GM18870 (cell line): Measurements from ENCODE around the gene CHST12.
A peak's percentile ranks its signal among the peaks of the same experiment; 100 is the strongest.
"Not testable (repeated sequence)": the region's sequence is repeated elsewhere in the genome, so short reads cannot be mapped to it uniquely, and the experiment has no call there.

Experiments
- ATAC-seq: cut with Tn5 transposase; IDR thresholded peaks from one replicate; pipeline ENCODE4 v1.9.1; 2021; ENCODE audit warnings: moderate library complexity; ENCODE audit not compliant: unreplicated experiment

CHST12 gene

GRCh38 chr7:2403718-2404648, 572 bp downstream of the CHST12 start:
- no peak for ATAC-seq

GRCh38 chr7:2404714-2405119, 1.3 kb downstream of the CHST12 start:
- no peak for ATAC-seq

DNA sequence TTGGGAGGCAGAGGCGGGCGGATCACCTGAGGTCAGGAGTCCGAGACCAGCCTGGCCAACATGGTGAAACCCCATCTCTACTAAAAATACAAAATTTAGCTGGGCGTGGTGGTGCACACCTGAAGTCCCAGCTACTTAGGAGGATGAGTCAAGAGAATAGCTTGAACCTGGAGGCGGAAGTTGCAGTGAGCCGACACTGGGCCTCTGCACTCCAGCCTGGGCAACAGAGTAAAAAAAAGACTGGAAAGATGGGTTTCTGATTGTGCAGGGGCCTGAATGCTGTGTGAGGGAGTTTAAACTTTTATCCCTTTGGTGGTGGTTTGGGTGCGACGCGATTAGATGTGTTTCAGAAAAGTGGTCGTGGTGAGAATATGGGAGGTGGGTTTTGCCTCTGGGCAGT, 1.8 kb downstream of the CHST12 start:
- ATAC-seq = no peak

GRCh38 chr7:2405601-2406345, 2.4 kb downstream of the CHST12 start:
- peak; percentile 46 for ATAC-seq

DNA sequence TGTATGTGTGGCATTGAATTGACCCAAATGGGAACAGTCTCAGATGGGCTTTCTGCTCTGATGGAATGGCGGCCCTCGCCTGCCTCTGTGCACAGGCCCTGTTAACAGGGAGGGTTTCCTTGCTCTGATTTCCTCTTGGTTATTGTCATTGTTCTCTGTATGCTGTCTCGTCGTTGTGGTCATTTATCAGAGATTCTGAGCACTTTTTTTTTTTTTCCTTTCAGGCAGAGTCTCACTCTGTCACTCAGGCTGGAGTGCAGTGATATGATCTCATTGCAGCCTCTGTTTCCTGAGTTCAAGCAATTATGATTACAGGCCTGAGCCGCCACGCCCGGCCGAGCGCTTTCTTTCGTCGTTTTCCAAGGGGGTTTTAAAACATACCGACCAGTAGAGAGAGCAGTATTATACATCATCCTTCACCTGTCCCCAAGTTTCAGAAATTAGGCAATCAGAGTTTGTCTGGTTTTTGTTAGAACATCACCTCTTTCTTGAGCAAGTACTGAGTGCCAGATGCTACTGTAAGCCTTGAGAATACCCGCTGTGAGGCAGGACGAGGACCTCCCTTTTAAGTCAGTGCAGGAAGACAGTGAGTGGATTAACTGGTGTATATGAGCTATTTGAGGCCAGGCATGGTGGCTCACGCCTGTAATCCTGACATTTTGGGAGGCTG, 6.5 kb downstream of the CHST12 start:
- no peak for ATAC-seq

DNA sequence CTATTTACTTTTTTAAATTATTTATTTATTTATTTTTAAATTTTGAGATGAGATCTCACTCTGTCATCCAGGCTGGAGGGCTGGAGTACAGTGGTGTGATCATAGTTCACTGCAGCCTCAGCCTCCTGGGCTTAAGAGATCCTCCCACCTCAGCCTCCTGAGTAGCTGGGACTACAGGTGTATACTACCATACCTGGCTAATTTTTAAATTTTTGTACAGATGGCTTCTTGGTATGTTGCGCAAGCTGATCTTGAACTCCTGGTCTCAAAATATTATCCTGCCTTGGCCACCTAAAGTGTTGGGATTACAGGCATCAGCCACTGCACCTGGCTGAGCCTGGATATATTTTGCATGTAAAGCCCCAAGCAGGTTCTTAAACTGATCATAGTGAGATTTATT, 7.6 kb downstream of the CHST12 start:
- ATAC-seq = no peak

- ATAC-seq = no peak
These were observed 8.6 kb downstream of the CHST12 start for GRCh38 chr7:2411815-2412586.

DNA sequence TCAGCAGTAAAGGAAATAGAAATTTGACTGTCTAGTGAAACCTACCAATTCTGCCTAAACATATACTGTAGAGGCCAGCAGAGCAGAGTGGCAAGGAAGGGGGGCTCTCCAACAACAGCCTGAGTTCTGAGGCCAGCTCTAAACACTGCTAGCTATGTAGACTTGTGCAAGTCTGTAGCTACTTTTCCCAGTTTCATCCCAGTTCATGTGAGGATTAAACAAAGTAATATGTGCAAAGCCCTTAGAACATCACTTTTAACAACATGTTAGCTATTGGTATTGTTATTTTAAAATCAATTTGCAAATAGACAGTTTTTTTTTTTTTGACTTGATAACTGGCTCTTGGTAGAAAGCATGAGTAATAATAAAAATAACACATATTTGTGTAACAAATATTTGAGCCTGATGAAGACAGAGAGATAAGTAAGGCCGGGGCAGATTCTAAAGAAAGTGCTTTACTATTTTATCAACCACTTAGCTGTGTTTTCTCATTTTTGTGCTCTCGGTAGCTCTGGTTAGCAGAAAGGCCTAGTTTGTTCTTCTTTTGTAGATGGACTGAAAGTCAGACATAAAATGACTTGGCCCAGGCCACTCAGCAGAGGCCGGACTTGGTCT, 9.3 kb downstream of the CHST12 start:
- ATAC-seq = no peak

GRCh38 chr7:2416063-2416462, 12.7 kb downstream of the CHST12 start:
- ATAC-seq = no peak

- ATAC-seq = no peak
These were observed 13.2 kb downstream of the CHST12 start for GRCh38 chr7:2416650-2417049.

- ATAC-seq = not testable (repeated sequence)
These were observed 13.8 kb downstream of the CHST12 start for GRCh38 chr7:2417178-2417577.

DNA sequence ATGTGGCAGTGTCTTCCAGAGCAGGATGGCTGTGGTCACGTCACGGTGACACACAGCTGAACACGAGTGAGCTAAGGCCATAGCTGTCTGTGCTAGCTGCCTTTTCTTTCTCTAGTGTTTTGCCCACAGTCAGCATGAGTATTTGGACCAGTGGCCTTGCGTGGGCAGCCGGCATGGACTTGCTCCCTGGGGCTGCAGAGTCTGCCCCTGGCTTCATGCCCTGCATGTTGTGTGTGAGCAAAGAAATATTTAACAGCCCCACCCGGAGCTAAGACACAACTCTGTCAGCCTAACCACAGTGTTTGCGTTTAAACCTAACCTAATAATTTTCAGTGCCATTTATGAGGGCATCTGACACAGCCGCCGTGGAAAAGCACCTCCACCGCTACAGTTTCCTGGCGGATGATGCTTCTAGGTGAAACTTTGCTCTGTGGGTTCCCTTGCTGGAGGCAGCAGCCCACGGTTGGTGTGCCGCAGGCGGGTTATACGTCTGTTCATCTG, 14.6 kb downstream of the CHST12 start:
- no peak for ATAC-seq

DNA sequence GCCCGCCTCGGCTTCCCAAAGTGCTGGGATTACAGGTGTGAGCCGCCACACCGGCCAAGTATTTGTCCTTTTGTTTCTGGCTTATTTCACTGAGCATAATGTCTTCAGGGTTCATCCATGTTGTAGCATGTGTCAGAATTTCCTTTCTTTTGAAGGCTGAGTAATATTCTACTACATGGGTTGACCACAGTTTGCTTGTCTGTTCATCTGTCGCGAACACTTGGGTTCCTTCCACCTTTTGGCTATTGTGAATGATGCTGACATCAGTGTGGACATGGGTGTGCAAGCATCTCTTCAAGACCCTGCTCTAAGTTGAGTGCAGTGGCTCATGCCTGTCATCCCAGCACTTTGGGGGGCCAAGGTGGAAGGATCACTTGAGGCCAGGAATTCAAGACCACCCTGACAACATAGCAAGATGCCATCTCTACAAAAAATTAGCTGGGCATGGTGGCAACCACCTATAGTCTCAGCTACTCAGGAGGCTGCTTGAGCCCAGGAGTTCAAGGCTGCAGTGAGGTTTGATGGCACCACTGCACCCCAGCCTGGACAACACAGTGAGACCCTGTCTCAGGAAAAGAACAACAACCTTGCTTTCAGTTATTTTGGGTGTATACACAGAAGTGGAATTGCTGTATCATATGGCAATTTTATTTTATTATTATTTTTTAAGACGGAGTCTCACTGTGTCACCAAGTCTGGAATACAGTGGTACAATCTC, 17.0 kb downstream of the CHST12 start:
- ATAC-seq = no peak

- no peak for ATAC-seq
These were observed 18.5 kb downstream of the CHST12 start for GRCh38 chr7:2421943-2422310.

GRCh38 chr7:2425749-2426148, 22.3 kb downstream of the CHST12 start:
- no peak for ATAC-seq

DNA sequence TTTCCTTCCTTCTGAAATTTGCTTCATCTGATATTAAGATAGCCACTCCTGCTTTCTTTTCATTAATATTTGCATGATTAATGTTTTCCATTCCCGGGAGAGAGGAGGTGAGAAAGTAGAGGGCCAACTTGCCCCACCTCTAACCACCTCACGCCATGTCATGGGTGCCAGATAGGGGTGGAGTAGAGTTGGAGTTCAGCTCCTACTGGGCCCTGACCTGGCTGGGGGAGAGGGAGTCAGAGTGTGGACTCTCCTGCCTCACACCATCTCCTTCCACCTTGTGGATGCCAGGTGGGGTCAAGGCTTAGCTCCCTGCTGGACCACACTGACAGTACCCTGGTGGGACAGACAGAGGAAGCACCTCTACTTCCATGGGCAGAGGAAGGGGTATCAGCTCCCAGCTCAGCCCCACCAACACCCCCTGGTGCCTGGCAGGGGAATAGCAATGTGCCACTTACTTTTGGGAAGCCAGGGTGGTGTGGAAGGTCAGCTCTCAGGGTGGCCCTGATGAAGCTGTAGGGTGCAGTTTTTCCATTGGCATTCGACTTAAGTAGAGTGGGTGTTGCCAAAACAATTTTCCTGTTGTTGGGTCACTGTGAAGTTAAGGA, 28.0 kb downstream of the CHST12 start:
- ATAC-seq = no peak

DNA sequence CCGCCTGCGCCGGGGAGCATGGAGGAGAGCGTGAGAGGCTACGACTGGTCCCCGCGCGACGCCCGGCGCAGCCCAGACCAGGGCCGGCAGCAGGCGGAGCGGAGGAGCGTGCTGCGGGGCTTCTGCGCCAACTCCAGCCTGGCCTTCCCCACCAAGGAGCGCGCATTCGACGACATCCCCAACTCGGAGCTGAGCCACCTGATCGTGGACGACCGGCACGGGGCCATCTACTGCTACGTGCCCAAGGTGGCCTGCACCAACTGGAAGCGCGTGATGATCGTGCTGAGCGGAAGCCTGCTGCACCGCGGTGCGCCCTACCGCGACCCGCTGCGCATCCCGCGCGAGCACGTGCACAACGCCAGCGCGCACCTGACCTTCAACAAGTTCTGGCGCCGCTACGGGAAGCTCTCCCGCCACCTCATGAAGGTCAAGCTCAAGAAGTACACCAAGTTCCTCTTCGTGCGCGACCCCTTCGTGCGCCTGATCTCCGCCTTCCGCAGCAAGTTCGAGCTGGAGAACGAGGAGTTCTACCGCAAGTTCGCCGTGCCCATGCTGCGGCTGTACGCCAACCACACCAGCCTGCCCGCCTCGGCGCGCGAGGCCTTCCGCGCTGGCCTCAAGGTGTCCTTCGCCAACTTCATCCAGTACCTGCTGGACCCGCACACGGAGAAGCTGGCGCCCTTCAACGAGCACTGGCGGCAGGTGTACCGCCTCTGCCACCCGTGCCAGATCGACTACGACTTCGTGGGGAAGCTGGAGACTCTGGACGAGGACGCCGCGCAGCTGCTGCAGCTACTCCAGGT, 29.7 kb downstream of the CHST12 start:
- ATAC-seq = no peak
